NB4 (cell line): ENCODE data around the gene FPR2.

Source experiments
- DNase-seq: peaks from one replicate; pipeline ENCODE4 v3.0.0; 2010; ENCODE audit warnings: low read depth
- H3K4me3 ChIP-seq: one replicate; pipeline ENCODE4 v1.5.1; 2011; ENCODE audit warnings: mild to moderate bottlenecking, low read depth, low read length, moderate library complexity
- CTCF ChIP-seq: IDR thresholded peaks from one replicate; pipeline ENCODE4 v1.5.1; 2012; ENCODE audit warnings: low read depth, low read length
- MAX ChIP-seq: IDR thresholded peaks from 2 replicates; pipeline ENCODE4 v1.6.1; 2011; ENCODE audit warnings: low read depth, low read length
- MYC ChIP-seq: IDR thresholded peaks from 2 replicates; pipeline ENCODE4 v1.6.1; 2011; ENCODE audit warnings: low read depth, low read length
- POLR2A ChIP-seq: IDR thresholded peaks from 2 replicates; pipeline ENCODE4 v1.6.1; 2011; ENCODE audit warnings: mild to moderate bottlenecking; ENCODE audit not compliant: insufficient read length; ENCODE audit errors: extremely low read depth

FPR2 gene

GRCh38 chr19:51786646-51787494, 25.9 kb downstream of the FPR2 start:
- H3K4me3 ChIP-seq: no peak overlapping the region
- no peak for TF ChIP-seq POLR2A
- no peak for TF ChIP-seq MAX
- TF ChIP-seq MYC: no peak
- no peak for TF ChIP-seq CTCF
- no peak for DNase-seq

- no peak for DNase-seq
- H3K4me3 ChIP-seq: no peak overlapping the region
- TF ChIP-seq POLR2A (no peak), MYC (no peak), CTCF (no peak), MAX (no peak)
Observed at GRCh38 chr19:51788029-51788428, 27.0 kb downstream of the FPR2 start.

GRCh38 chr19:51789061-51789795, 28.2 kb downstream of the FPR2 start:
- H3K4me3 ChIP-seq: no peak overlapping the region
- TF ChIP-seq CTCF (no peak), POLR2A (no peak), MYC (no peak), MAX (no peak)
- no peak for DNase-seq

GRCh38 chr19:51792932-51793331, 32.0 kb downstream of the FPR2 start:
- DNase-seq: no peak
- no peak overlapping the region for H3K4me3 ChIP-seq
- no peak for TF ChIP-seq MYC
- TF ChIP-seq MAX: no peak
- TF ChIP-seq CTCF: no peak
- TF ChIP-seq POLR2A: no peak

- TF ChIP-seq MAX (no peak), MYC (no peak), POLR2A (no peak), CTCF (no peak)
- H3K4me3 ChIP-seq: no peak overlapping the region
- no peak for DNase-seq
Observed at GRCh38 chr19:51793994-51794393, 33.0 kb downstream of the FPR2 start.
